Lung (tissue), 12 donors: ENCODE measurements around the gene TREM1. TPM values are rescaled to one million over a fixed set of nuclear protein-coding genes. Genes with fewer than 3 reads are reported as not detected.
A peak's percentile ranks its signal among the peaks of the same experiment; 100 is the strongest.
"Not testable (repeated sequence)": the region's sequence is repeated elsewhere in the genome, so short reads cannot be mapped to it uniquely, and the experiment has no call there.

ENCODE experiments used
- ATAC-seq: fragments of 200-7000 bp; cut with Tn5 transposase; one replicate; pipeline ENCODE4 v1.9.1; 2020; ENCODE audit warnings: moderate number of reproducible peaks; ENCODE audit not compliant: insufficient read depth, low FRiP score
- DNase-seq, 3 donors: peaks; one replicate each; pipeline ENCODE4 v3.0.0-alpha.2; 2013 to 2017
- H3K27ac ChIP-seq, 2 donors: one replicate each; pipeline ENCODE4 v1.5.1; 2013; ENCODE audit warnings: mild to moderate bottlenecking in 2 of 2, moderate library complexity in 2 of 2, control low read depth in 1 of 2, inconsistent platforms in 1 of 2, low read depth in 1 of 2, low read length in 1 of 2
- H3K27me3 ChIP-seq, 3 donors: one replicate each; pipeline ENCODE4 v1.5.1; 2013; ENCODE audit warnings: low read length in 2 of 3; ENCODE audit not compliant: control insufficient read depth in 3 of 3, insufficient read depth in 3 of 3
- H3K36me3 ChIP-seq, 4 donors: one replicate each; pipeline ENCODE4 v1.5.1; 2013; ENCODE audit warnings: low read length in 4 of 4, mild to moderate bottlenecking in 1 of 4, moderate library complexity in 1 of 4; ENCODE audit not compliant: control insufficient read depth in 4 of 4, insufficient read depth in 4 of 4
- H3K4me1 ChIP-seq, 5 donors: one replicate each; pipeline ENCODE4 v1.5.1; 2013; ENCODE audit warnings: low read length in 5 of 5, mild to moderate bottlenecking in 2 of 5, moderate library complexity in 1 of 5; ENCODE audit not compliant: control insufficient read depth in 5 of 5, insufficient read depth in 5 of 5
- H3K4me3 ChIP-seq: one replicate; pipeline ENCODE4 v1.5.1; 2013; ENCODE audit warnings: mild to moderate bottlenecking, control low read depth, moderate library complexity
- H3K9ac ChIP-seq, 2 donors: one replicate each; pipeline ENCODE4 v1.5.1; 2013; ENCODE audit warnings: low read length in 2 of 2, control low read depth in 1 of 2; ENCODE audit not compliant: insufficient read depth in 1 of 2
- H3K9me3 ChIP-seq, 4 donors: one replicate each; pipeline ENCODE4 v1.5.1; 2013; ENCODE audit warnings: low read length in 3 of 4, mild to moderate bottlenecking in 1 of 4, moderate library complexity in 1 of 4; ENCODE audit not compliant: control insufficient read depth in 4 of 4, insufficient read depth in 3 of 4
- CTCF ChIP-seq: IDR thresholded peaks from 2 replicates; pipeline ENCODE4 v1.5.1; 2012; ENCODE audit warnings: mild to moderate bottlenecking; ENCODE audit errors: control extremely low read depth, extremely low read depth
- WGBS, 2 donors: extraction: QIAGEN DNeasy Blood & Tissue Kit; methylation state at CpG; one replicate each; pipeline ENCODE4 v1.1.7; 2013; 5-methylcytosine and 5-hydroxymethylcytosine counted together
- polyA plus RNA-seq, 2 donors: library from polyadenylated mRNA; stranded (reverse); fragments of 200-250 nt; gene quantifications; one replicate each; pipeline ENCODE4 v1.2.1, GENCODE V29; 2013
- total RNA-seq, 2 donors: library from RNA; depleted of rRNA in 1 of 2; stranded (reverse); fragments of >200 nt in 1 of 2; gene quantifications; one replicate each; pipeline ENCODE4 v1.2.1, GENCODE V29; 2014 to 2021
- donor health status: control.
- donor health status: control.
- donor health status: Bipolar disorder and iron deficiency.
- donor health status: healthy.
- donor health status: DM: yes; HTN: yes; CAD: no.

Gene TREM1
- total and polyA plus RNA-seq, 4 donors, result 17.4 to 112 (median 82.6) TPM

- H3K9ac ChIP-seq, result no peak overlapping the region
- no peaks in the 10 kb centered on the region for H3K4me1 ChIP-seq
- peak in 2 of 3 donors; percentile 52 to 65 for DNase-seq
- H3K9me3 ChIP-seq, result no peaks in the 10 kb centered on the region
- peaks cover 0 to 2% (median 0%) of the 10 kb centered on the region in 3 donors for H3K27me3 ChIP-seq
- peak; percentile 34 for TF ChIP-seq CTCF
- no peaks in the 10 kb centered on the region for H3K36me3 ChIP-seq
- no peak overlapping the region for H3K4me3 ChIP-seq
- 30 to 35% methylated on average over 13 of the region's 13 CpGs for WGBS, 2 donors
- ATAC-seq, result no peak
- H3K27ac ChIP-seq, result no peak overlapping the region
Observed at GRCh38 chr6:41306187-41306854, 19.8 kb upstream of the TREM1 start.

GRCh38 chr6:41302638-41303037, 16.2 kb upstream of the TREM1 start:
- Histone ChIP-seq H3K4me1 (no peaks in the 10 kb centered on the region), H3K27ac (no peak overlapping the region), H3K9ac (no peak overlapping the region), H3K36me3 (no peaks in the 10 kb centered on the region), H3K4me3 (no peak overlapping the region), H3K27me3 (peaks cover 0 to 2% (median 0%) of the 10 kb centered on the region in 3 donors), H3K9me3 (no peaks in the 10 kb centered on the region)
- ATAC-seq (no peak), DNase-seq (no peak)
- no peak for TF ChIP-seq CTCF
- 45 to 57% methylated on average over 5 of the region's 5 CpGs for WGBS, 2 donors

- Histone ChIP-seq H3K9me3 (no peaks in the 10 kb centered on the region), H3K27ac (no peak overlapping the region), H3K4me1 (no peaks in the 10 kb centered on the region), H3K27me3 (peaks cover 0 to 2% (median 0%) of the 10 kb centered on the region in 3 donors), H3K36me3 (no peaks in the 10 kb centered on the region), H3K4me3 (no peak overlapping the region), H3K9ac (no peak overlapping the region)
- TF ChIP-seq CTCF, result no peak
- WGBS, 2 donors, result 61 to 65% methylated on average over 3 of the region's 3 CpGs
- ATAC-seq (no peak), DNase-seq (no peak)
Observed at GRCh38 chr6:41298785-41299502, 12.5 kb upstream of the TREM1 start.

GRCh38 chr6:41297248-41297647, 10.8 kb upstream of the TREM1 start:
- H3K4me1 ChIP-seq, H3K36me3 ChIP-seq, H3K27ac ChIP-seq, H3K9ac ChIP-seq, H3K27me3 ChIP-seq, ATAC-seq, H3K4me3 ChIP-seq, DNase-seq, H3K9me3 ChIP-seq: not testable (repeated sequence)
- WGBS, 2 donors, result 56 to 70% methylated on average over 5 of the region's 5 CpGs
